PFSK-1 (cell line): Measurements from ENCODE around the gene ZNF22.
A peak's percentile ranks its signal among the peaks of the same experiment; 100 is the strongest.

Source experiments
- FOXP2 ChIP-seq: optimal IDR thresholded peaks from 2 replicates; pipeline ENCODE3; 2011; ENCODE audit warnings: borderline replicate concordance, control low read depth, inconsistent platforms; ENCODE audit not compliant: insufficient read depth; ENCODE audit errors: extremely low read length, extremely low read depth
- POLR2AphosphoS5 ChIP-seq: IDR thresholded peaks from 2 replicates; pipeline ENCODE4 v1.6.1; 2012; ENCODE audit warnings: low read depth, mild to moderate bottlenecking, control low read depth, low read length, moderate library complexity
- REST ChIP-seq, 2 experiments: IDR thresholded peaks; 2 replicates each; pipeline versions ENCODE4 v1.6.1 to v1.8.0; 2011 to 2012; ENCODE audit warnings: low read depth in 2 of 2, low read length in 2 of 2, control low read depth in 1 of 2, inconsistent platforms in 1 of 2, mild to moderate bottlenecking in 1 of 2, moderate library complexity in 1 of 2; ENCODE audit not compliant: insufficient read depth in 1 of 2
- SIN3A ChIP-seq: IDR thresholded peaks from 2 replicates; pipeline ENCODE4 v1.6.1; 2012; ENCODE audit warnings: mild to moderate bottlenecking, low read length, moderate library complexity, borderline replicate concordance; ENCODE audit not compliant: insufficient read depth
- TAF1 ChIP-seq: IDR thresholded peaks from 2 replicates; pipeline ENCODE4 v1.6.1; 2012; ENCODE audit warnings: low read length, control low read depth, borderline replicate concordance; ENCODE audit not compliant: insufficient read depth

ZNF22 gene

DNA sequence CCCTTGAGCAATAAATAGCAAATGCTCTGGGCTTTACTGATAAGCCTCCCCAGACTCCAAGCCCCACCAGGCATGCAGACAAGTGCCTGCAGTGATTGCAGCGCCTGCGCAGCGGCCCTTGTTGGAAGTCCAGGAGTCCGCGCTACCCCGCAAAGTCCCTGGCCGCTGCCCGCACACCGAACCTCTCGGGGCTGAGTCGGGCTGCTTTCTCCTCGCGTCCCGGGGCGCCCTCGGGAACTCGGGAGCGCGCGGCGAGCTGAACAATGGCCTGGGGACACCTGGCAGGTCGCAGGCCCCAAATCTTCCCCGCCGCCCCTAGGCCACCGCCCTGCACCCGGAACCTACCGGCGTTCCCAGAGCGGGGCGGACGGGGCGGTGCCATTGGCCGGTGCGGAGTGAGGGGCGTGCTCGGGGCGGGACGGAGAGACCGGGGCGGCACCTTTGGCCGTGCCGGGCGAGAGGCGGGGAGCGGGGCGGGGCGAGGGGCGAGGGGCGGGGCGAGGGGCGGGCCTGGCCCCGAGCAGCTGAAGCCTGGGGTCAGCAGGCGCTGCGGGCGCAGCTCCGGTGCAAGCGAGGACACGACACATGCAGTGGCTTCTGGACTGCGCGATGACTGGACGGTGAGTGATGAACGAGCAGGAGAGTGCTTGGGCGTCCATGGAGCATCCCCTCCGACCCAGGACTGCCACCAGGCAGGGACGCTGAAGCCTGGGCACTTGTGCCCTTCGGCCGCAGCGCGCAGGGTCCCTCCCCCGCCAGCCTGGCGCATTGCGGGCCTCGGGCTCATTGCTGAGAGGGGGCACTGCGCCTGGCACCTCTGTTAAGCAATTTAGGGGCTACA, 41.3 kb upstream of the ZNF22 start, which contains the start of gene RASSF4:
TSS of gene RASSF4 (plus strand) at position 556 of the 841 bp plus-strand sequence. CDS start 10,401 bp downstream, outside the sequence.
- TF ChIP-seq POLR2AphosphoS5 (peak; percentile 88), TAF1 (no peak), SIN3A (no peak), REST (IDR thresholded peaks at IDR 0.05; ENCODE audit: insufficient read depth in 1 of 2, low read depth in 2 of 2, low read length in 2 of 2) (no peak), FOXP2 (peak; percentile 4)

GRCh38 chr10:44960088-44960460, 40.6 kb upstream of the ZNF22 start:
- TF ChIP-seq POLR2AphosphoS5 = no peak
- no peak for TF ChIP-seq SIN3A
- TF ChIP-seq REST (IDR thresholded peaks at IDR 0.05; ENCODE audit: insufficient read depth in 1 of 2, low read depth in 2 of 2, low read length in 2 of 2) = no peak
- TF ChIP-seq TAF1 = no peak
- TF ChIP-seq FOXP2 = no peak

- TF ChIP-seq REST (IDR thresholded peaks at IDR 0.05; ENCODE audit: insufficient read depth in 1 of 2, low read depth in 2 of 2, low read length in 2 of 2) (no peak), SIN3A (no peak), FOXP2 (no peak), POLR2AphosphoS5 (no peak), TAF1 (no peak)
Observed at GRCh38 chr10:44960482-44961229, 40.1 kb upstream of the ZNF22 start.

DNA sequence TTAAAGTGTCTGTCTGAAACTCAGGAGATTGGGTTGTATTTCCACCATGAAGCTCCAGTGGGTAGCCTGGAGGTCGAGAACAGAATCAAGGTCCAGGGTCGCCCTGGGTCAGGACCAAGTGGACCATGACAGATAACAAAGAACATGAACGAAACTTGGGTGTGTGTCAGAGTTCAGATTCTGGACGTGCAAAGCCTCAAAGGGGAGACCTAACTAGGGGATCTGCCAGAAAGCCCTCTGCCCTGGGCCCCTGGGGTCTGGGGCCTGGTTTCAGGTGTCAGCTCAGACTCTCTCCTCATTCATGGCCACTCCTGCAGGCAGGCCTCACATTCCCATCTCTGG, 39.5 kb upstream of the ZNF22 start:
- TF ChIP-seq FOXP2 = no peak
- no peak for TF ChIP-seq REST (IDR thresholded peaks at IDR 0.05; ENCODE audit: insufficient read depth in 1 of 2, low read depth in 2 of 2, low read length in 2 of 2)
- TF ChIP-seq SIN3A = no peak
- TF ChIP-seq TAF1 = no peak
- no peak for TF ChIP-seq POLR2AphosphoS5
